ENCODE data around the gene TNFRSF12A.

GRCh38 chr16:3060339-3061127, 40.4 kb downstream of the TNFRSF12A start:
- TF ChIP-seq, protein P1, sequence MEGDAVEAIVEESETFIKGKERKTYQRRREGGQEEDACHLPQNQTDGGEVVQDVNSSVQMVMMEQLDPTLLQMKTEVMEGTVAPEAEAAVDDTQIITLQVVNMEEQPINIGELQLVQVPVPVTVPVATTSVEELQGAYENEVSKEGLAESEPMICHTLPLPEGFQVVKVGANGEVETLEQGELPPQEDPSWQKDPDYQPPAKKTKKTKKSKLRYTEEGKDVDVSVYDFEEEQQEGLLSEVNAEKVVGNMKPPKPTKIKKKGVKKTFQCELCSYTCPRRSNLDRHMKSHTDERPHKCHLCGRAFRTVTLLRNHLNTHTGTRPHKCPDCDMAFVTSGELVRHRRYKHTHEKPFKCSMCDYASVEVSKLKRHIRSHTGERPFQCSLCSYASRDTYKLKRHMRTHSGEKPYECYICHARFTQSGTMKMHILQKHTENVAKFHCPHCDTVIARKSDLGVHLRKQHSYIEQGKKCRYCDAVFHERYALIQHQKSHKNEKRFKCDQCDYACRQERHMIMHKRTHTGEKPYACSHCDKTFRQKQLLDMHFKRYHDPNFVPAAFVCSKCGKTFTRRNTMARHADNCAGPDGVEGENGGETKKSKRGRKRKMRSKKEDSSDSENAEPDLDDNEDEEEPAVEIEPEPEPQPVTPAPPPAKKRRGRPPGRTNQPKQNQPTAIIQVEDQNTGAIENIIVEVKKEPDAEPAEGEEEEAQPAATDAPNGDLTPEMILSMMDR (IDR thresholded peaks at IDR 0.05) = no peak
- no peak for TF ChIP-seq POLR2A (IDR thresholded peaks at IDR 0.05)
